KOPT-K1 (cell line): ENCODE results near the gene HORMAD2.
"Not testable (repeated sequence)": the region's sequence is repeated elsewhere in the genome, so short reads cannot be mapped to it uniquely, and the experiment has no call there.

Experiments used
- H3K27ac ChIP-seq: fragments of 200-600 bp; sonication (generic); 2 replicates; pipeline ENCODE4 v1.5.1; 2016; ENCODE audit warnings: antibody characterized with exemption, mild to moderate bottlenecking, low read depth, low read length; ENCODE audit not compliant: poor library complexity, severe bottlenecking
- H3K36me3 ChIP-seq: fragments of 200-600 bp; sonication (generic); 2 replicates; pipeline ENCODE4 v1.5.1; 2017; ENCODE audit warnings: antibody characterized with exemption, mild to moderate bottlenecking, low read length, moderate library complexity; ENCODE audit not compliant: insufficient read depth
- H3K9me3 ChIP-seq: fragments of 200-600 bp; sonication (generic); 2 replicates; pipeline ENCODE4 v1.5.1; 2017; ENCODE audit warnings: antibody characterized with exemption, low read length, mild to moderate bottlenecking; ENCODE audit not compliant: insufficient read depth, poor library complexity, severe bottlenecking

The HORMAD2 gene

DNA sequence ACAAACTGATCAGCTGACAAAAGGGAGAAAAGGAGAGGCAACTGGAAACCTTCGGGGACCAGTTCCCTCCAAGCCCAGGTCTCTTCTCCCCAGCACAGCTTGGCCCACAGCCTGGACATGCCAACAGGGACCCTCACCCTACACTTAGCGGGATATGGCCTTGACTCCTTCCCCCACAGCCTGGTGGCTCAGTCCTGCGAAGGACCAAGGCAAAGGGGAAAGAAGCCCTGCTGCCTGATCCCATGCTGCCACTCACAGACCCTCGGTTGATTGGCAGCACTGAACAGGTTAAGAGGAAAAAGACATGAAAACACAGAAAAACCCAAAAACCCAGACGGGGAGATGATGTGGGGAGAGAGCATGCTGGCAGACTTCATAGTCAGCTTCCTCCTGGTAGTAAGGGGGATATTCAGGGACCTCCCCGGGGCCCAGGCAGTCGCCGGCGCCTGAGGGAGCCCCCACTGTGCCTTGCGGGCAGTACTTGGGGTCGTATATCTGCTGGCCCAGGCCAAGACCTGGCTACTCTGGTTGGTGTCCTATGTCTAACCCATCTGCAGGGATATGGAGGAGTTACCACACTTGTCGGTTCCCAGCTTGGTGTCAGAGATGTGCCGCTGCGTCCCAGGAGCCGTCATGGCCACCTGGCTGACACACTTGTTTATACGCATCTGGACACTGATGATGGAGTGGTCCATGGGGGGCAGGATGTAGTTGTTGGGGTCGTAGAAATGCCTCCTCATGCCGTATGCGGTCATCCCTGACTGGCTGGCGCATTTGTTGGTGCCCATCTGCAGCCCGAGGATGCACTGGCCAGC lies 34.2 kb upstream of the HORMAD2 start:
- no peak overlapping the region for H3K27ac ChIP-seq
- H3K9me3 ChIP-seq = no peaks in the 10 kb centered on the region
- no peaks in the 10 kb centered on the region for H3K36me3 ChIP-seq

DNA sequence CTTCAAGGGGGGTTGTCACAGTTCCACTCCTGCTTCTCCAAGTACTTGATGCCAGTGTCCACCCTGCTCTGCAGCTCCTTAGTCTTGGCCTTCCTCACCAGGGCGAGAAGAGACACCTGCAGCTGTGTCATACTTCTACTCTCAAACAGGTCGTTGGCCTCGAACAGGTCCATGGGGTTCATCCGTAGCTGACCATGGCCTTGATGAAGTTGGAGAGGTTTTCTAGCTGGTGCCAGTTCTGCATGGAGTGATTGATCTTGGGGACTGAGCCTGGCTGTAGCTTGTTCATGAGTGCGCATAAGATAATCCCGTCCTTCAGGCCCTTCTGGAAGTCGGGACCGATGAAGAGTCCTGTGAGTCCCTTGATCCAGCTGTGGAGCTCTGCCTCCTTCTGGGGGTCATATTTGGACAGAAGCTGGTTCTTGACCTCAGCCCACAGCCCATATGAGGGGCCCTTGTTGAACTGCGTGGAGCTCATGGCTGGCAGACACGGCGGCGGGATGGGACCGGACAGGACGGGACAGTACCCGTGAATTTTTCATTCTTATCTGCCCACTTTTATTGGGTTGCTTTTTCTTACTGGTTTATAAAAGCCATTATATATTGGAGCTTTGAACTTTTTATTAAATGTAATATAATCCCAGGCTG lies 33.4 kb upstream of the HORMAD2 start:
- peak overlapping the region; percentile 54 for H3K27ac ChIP-seq
- H3K9me3 ChIP-seq = no peaks in the 10 kb centered on the region
- no peaks in the 10 kb centered on the region for H3K36me3 ChIP-seq

DNA sequence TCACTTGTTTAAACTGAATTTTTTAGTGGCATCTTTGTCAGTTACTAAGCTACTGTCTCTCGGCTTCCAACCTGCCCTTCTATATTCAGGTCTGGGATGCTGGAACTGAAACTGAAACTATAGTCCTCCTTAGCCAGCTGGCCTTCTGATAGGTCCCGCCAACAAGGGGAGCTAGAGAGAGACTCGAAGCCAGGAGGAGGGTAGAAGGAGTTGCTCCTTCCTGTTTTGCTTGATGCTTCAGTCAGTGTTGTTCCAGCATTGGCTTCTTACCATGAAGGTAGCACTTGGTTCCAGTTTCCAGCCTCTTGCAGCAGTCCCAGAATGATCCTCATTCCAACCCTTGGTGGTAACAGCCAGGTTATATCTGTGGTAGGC lies 32.9 kb upstream of the HORMAD2 start:
- Histone ChIP-seq H3K9me3 (no peaks in the 10 kb centered on the region), H3K36me3 (no peaks in the 10 kb centered on the region), H3K27ac (peak overlapping the region; percentile 54)

DNA sequence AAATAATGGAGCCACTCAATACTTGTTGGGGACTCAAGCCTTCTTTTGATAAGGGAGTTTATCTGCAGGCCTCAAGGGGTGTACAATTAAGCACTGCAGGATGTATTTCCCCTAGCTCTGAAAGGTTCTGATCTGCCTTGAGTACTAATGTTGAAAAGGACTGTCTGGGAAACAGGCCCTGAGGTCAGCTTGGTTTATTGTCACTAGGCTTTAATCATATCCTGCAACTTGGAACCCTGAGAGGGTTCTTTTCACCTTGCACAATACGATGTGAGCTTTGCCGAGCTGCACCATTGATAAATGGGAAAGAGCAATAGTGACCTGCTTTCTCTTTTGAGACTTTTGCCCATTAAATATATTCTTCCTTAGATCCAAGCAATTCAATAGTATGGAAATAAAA lies 31.6 kb upstream of the HORMAD2 start:
- Histone ChIP-seq H3K36me3 (no peaks in the 10 kb centered on the region), H3K9me3 (no peaks in the 10 kb centered on the region), H3K27ac (no peak overlapping the region)

DNA sequence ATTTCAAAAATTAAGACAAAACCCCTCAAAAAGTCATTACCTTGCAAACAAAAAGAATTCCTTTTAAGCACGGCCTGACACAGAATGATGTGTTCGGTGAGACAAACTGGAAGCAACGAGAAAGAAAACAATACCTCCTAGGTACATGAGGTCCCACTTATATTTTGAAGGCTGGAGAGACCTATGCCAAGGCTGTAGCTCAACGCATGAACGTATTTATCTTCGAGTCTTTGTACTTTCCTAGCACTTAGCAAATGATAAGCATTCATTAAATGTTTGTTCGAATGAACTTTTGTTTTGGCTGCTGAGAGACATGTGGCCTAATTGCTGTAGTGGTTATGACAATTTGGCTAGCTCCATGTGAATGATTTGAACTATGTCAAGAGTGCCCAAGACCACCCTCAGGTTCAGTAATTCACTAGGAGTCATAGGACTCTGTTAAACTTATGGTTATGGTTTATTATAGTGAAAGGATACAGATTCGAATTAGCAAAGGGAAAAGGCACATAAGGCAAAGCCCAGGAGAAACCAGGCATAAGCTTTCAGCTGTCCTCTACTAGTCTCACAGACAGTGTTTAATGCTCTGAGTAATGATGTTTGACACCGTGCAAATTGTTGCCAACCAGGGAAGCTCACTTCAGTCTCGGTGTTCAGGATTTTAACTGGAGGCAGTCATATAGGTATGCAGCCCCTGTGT lies 26.0 kb upstream of the HORMAD2 start:
- Histone ChIP-seq H3K36me3 (no peaks in the 10 kb centered on the region), H3K27ac (no peak overlapping the region), H3K9me3 (peaks cover 6% of the 10 kb centered on the region)

DNA sequence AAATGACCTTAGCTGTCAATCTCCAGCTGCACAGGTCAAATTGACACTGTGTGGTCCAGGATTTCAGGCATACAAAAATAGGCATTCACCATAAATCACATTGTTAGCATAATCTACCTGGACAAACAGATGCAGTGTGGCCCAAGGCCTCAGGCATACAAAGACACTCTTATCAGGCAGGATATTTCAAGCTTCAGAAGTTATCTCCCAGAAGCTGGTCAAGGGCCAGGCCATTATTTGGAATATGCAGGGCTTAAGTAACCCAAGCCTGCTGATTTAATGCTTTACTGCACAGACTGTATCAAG lies 25.5 kb upstream of the HORMAD2 start:
- no peaks in the 10 kb centered on the region for H3K36me3 ChIP-seq
- peaks cover 6% of the 10 kb centered on the region for H3K9me3 ChIP-seq
- H3K27ac ChIP-seq = no peak overlapping the region

DNA sequence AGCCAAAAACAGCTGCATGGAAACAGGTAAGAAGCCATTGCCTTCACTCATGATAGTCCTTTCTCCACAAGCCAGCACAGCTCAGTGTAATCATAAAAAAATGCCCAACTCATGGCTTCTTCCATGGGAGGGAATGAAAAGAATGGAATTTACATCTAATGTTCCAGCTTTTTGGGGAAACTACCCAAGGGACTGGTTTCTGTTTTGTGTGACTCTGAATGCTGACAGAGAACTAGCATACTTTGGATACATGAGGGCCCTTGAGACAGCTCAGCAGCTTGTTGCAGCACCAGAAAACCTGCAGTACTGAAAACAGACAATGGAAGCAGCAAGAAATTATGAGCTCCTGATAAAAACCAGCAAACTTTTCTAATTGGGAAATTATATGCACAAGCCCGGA lies 24.2 kb upstream of the HORMAD2 start:
- no peak overlapping the region for H3K27ac ChIP-seq
- H3K9me3 ChIP-seq = peaks cover 6% of the 10 kb centered on the region
- H3K36me3 ChIP-seq = no peaks in the 10 kb centered on the region

DNA sequence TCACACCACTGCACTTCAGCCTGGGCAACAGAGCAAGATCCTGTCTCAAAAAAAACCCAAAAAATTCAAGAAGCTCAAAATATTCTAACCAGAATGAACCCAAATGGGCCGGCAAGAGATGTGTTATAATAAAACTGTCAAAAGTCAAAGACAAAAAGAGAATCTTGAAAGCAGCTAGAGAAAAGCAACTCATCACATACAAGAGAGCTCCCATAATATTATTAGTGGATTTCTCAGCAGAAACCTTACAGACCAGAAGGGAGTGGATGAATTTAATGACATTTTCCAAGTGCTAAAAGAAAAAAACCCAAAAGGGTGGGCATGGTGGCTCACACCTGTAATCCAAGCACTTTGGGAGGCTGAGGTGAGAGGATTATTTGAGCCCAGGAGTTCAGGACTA lies 22.9 kb upstream of the HORMAD2 start:
- no peak overlapping the region for H3K27ac ChIP-seq
- H3K36me3 ChIP-seq = no peaks in the 10 kb centered on the region
- H3K9me3 ChIP-seq = peaks cover 6% of the 10 kb centered on the region

DNA sequence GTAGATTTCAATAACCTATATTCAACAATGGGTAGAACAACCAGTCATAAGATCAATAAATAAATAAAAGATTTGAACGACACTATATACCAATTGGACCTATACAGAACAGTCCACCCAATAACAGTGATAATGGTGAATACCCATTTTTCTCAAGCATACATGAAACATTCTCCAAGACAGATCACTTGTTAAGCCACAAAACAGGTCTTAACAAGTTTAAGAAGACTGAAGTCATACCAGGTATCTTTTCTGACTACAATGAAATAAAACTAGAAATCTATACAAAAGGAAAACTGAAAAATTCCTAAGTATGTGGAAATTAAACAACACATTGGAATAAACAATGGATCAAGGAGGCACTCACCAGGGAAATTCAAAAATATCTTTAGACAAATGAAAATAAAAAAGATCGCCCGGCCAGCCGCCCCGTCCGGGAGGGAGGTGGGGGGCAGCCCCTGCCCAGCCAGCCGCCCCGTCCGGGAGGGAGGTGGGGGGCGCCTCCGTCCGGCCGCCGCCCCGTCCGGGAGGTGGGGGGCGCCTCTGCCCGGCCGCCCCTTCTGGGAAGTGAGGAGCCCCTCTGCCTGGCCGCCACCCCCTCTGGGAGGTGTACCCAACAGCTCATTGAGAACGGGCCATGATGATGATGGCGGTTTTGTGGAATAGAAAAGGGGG lies 20.8 kb upstream of the HORMAD2 start:
- H3K9me3 ChIP-seq = peaks cover 13% of the 10 kb centered on the region
- not testable (repeated sequence) for H3K36me3 ChIP-seq, H3K27ac ChIP-seq

DNA sequence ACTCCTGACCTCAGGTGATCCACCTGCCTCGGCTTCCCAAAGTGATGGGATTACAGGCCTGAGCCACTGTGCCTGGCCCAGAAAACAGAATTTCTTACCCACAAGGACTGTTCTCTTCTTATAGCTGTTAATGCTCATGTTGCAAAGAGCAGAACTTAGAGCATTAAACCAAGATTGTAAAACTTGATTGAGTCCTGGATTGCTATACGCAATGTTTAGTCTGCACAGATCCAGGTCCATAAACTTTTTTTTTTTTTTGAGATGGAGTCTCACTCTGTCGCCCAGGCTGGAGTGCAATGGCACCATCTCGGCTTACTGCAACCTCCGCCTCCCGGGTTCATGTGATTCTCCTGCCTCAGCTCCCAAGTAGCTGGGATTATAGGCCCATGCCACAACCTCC lies 19.2 kb upstream of the HORMAD2 start:
- not testable (repeated sequence) for H3K36me3 ChIP-seq, H3K27ac ChIP-seq
- H3K9me3 ChIP-seq = peaks cover 24% of the 10 kb centered on the region

DNA sequence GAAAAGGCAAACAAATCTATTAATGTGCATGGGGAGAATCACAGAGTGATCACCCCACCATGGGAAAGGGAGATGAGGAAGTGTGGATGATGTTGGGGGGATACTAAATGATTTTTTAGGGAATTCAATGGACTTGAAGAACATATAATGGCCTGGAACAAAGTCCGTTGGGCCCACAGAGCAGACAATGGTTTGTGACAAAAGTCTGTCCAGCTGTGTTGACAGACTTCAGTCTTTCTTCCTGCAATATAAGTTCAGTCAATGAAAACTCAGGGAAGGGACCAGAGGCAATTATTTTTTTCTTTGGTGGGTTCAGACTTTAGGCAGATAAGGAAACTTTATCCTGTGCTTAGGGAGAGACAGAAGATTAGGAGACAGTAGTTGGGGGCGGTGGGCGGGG lies 18.0 kb upstream of the HORMAD2 start:
- no peaks in the 10 kb centered on the region for H3K36me3 ChIP-seq
- no peak overlapping the region for H3K27ac ChIP-seq
- peaks cover 21% of the 10 kb centered on the region for H3K9me3 ChIP-seq

DNA sequence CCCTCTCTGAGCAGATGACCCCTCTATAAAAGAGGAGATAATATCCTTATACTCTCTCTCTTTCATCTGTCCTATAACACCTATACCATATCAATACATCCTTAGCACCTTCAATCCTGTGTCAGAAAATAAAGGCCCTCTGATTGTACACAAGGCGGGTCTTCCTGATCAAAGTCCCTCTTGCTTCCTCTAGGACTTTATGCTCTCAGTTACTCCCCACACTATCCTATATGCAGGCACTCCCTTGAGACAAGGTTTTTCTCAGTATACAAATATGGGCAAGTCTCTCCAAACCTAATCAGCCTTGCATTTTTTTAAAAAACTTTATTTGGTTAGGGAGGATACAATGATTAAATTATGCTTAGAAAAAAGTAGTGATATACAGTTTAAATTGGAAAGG lies 17.3 kb upstream of the HORMAD2 start:
- H3K9me3 ChIP-seq = peaks cover 19% of the 10 kb centered on the region
- no peaks in the 10 kb centered on the region for H3K36me3 ChIP-seq
- no peak overlapping the region for H3K27ac ChIP-seq

DNA sequence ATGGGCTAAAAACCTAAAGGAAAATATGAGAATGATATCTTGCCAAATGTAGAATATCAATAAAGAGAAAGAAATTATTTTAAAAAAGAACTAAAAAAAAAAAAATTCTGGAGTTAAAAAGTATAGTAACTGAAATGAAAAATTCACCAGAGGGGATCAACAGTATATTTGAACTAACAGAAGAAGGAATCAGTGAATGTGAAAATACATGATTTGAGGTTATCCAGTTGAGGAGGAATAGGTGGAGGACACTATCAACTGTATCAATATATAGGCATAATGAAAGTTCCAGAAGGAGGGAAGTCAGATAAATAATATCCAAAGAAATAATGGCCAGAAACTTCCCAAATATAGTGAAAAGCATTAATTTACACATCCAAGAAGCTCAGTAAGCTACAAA lies 16.1 kb upstream of the HORMAD2 start:
- H3K9me3 ChIP-seq = peaks cover 19% of the 10 kb centered on the region
- no peak overlapping the region for H3K27ac ChIP-seq
- no peaks in the 10 kb centered on the region for H3K36me3 ChIP-seq

DNA sequence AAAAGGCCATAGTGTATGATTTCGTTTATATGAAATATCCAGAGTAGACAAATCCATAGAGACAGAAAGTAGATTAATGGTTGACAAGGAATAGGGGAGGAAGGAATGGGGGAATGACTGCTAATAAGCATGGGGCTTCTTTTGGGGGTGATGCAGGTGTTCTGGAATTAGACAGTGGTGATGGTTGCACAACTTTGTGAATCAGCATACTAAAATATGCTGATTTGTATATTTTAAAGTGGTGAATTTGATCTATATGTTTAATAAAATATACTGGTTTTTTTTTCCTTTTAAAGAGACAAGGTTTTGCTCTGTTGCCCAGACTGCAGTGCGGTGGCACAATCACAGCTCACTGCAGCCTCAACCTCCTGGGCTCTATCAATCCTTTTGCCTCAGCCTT lies 6.5 kb upstream of the HORMAD2 start:
- no peaks in the 10 kb centered on the region for H3K36me3 ChIP-seq
- H3K27ac ChIP-seq = no peak overlapping the region

DNA sequence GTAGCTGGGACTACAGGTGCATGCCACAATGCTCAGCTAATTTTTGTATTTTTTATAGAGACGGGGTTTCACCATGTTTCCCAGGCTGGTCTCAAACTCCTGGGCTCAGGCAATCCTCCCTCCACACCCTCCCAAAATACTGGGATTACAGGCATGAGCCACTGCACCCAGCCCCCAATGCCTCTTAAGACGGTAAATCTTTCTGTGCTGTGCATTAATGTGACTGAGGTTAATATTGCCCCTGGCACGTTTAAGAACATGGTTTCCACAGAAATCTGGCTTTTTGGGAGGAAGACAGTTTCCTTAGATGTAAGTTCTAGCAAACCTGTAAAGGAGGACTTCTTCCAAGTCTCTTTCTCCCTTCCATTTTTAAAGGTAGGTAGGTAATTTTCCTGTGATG lies 6.1 kb upstream of the HORMAD2 start:
- Histone ChIP-seq H3K27ac (no peak overlapping the region), H3K36me3 (no peaks in the 10 kb centered on the region), H3K9me3 (peaks cover 3% of the 10 kb centered on the region)

More for the DNA sequence above, 6.5 kb upstream of the HORMAD2 start:
- peaks cover 3% of the 10 kb centered on the region for H3K9me3 ChIP-seq
